Measurements from ENCODE around the gene REPS2. TPM values are rescaled to one million over a fixed set of nuclear protein-coding genes. Genes with fewer than 3 reads are reported as not detected.
A peak's percentile ranks its signal among the peaks of the same experiment; 100 is the strongest.

REPS2 gene
- total RNA-seq, 2 experiments from 2014 or later: 0.41 to 4.0 TPM

DNA sequence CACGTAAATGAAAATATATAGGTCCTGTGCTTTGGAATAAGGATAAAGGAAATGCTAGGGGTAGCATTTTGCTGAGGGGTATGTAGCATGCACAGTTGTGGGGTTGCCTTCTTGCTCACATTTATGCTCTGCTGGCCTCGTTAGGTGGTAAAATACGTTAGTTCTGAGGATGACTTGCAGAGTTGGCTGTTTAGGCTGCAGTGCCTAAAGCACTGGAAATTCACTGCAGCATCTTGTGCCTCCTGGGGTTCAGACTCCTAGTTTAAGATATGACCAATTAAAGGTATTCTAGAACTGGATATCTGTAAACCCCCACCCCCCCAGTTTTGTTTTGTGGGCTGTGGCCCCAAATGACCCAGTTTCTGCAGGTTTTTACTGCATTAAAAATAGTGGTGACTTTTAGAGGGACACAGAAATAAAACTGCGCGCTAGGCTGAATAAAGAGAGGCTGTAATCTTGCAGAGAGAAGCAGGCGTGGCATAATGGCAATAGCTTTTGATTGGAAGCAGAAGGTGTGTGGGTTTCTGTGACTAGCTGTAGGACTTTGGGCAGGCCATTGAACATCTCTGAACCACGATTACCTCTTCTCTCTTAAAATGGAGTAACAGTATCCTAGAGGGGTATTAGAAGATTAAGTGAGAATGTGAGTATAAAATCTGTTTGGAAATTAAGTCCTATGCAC lies 79.3 kb downstream of the REPS2 start:
- Histone ChIP-seq H3K4me2 (ENCODE audit: low read length) (peak overlapping the region; percentile 37; the same call in 1 of the 2 replicates), H4K20me1 (ENCODE audit: insufficient read depth, low read length) (no peaks in the 10 kb centered on the region), H3K9me3 (ENCODE audit: low read length) (no peaks in the 10 kb centered on the region), H3K9me2 (ENCODE audit: insufficient read depth, low read length) (no peaks in the 10 kb centered on the region), H3K27ac (ENCODE audit: low read depth, low read length, poor library complexity, severe bottlenecking) (no peak overlapping the region), H2AFZ (ENCODE audit: low read length) (no peak overlapping the region), H3K4me1 (ENCODE audit: insufficient read depth, low read length, poor library complexity, severe bottlenecking) (peaks cover 9% of the 10 kb centered on the region), H3K4me3 (ENCODE audit: low read depth, low read length, poor library complexity, severe bottlenecking) (no peak overlapping the region), H3K79me2 (ENCODE audit: insufficient read depth, low read depth, low read length) (no peaks in the 10 kb centered on the region), H3K36me3 (ENCODE audit: insufficient read depth, low read length) (no peaks in the 10 kb centered on the region)
- no peak for TF ChIP-seq EZH2phosphoT487 (IDR thresholded peaks at IDR 0.05; ENCODE audit: borderline replicate concordance, low read depth, low read length)
- TF ChIP-seq, protein P1, sequence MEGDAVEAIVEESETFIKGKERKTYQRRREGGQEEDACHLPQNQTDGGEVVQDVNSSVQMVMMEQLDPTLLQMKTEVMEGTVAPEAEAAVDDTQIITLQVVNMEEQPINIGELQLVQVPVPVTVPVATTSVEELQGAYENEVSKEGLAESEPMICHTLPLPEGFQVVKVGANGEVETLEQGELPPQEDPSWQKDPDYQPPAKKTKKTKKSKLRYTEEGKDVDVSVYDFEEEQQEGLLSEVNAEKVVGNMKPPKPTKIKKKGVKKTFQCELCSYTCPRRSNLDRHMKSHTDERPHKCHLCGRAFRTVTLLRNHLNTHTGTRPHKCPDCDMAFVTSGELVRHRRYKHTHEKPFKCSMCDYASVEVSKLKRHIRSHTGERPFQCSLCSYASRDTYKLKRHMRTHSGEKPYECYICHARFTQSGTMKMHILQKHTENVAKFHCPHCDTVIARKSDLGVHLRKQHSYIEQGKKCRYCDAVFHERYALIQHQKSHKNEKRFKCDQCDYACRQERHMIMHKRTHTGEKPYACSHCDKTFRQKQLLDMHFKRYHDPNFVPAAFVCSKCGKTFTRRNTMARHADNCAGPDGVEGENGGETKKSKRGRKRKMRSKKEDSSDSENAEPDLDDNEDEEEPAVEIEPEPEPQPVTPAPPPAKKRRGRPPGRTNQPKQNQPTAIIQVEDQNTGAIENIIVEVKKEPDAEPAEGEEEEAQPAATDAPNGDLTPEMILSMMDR (conservative IDR thresholded peaks at IDR 0.05; ENCODE audit: low read length): no peak
- ChIA-PET CTCF (ENCODE audit: unreplicated experiment) (no interaction called here), POLR2A (interaction anchor here (0.7 to 2.1 kb wide), 6 partner anchors 9 to 143 kb away, joined by 3 to 11 read pairs (median 4); no protein-coding TSS in a partner anchor)
- intact Hi-C loops (cut with micrococcal nuclease; ENCODE audit: unreplicated experiment): no loop called here
- BruUV-seq (replicated peaks): no TSS peak
- DNase-seq (ENCODE audit: low spot score): no peak

DNA sequence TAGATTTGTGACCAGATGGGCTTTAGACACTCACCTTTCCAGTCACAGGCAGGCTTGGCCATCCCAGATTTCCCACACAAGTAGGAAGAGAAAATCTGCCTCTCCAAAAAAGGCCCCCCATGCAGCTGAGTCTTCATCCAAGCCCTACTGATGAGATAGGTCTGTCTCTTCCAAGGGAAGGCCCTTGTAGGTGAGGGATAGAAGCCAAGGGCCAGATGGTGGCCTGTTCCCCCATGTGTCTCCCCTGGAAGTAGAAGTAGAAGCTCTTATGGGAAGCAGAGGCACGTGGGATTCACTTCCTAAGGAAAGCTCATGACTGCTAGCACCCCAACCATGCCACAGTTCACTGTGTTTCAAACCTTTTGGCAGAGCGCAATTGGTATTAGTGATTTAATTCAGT lies 81.5 kb downstream of the REPS2 start:
- ChIA-PET POLR2A (interaction anchor here (0.6 to 1.2 kb wide), 4 partner anchors 9 to 1125 kb away, joined by 3 to 7 read pairs (median 4); no protein-coding TSS in a partner anchor), CTCF (ENCODE audit: unreplicated experiment) (no interaction called here)
- DNase-seq (ENCODE audit: low spot score): no peak
- H3K9me3 ChIP-seq (ENCODE audit: low read length): no peaks in the 10 kb centered on the region
- H2AFZ ChIP-seq (ENCODE audit: low read length): no peak overlapping the region
- H3K4me1 ChIP-seq (ENCODE audit: insufficient read depth, low read length, poor library complexity, severe bottlenecking): peaks cover 9% of the 10 kb centered on the region
- no peak overlapping the region for H3K4me3 ChIP-seq (ENCODE audit: low read depth, low read length, poor library complexity, severe bottlenecking)
- H3K9me2 ChIP-seq (ENCODE audit: insufficient read depth, low read length): no peaks in the 10 kb centered on the region
- no TSS peak for BruUV-seq (replicated peaks)
- H3K27ac ChIP-seq (ENCODE audit: low read depth, low read length, poor library complexity, severe bottlenecking): no peak overlapping the region
- TF ChIP-seq, protein P1 (conservative IDR thresholded peaks at IDR 0.05; ENCODE audit: low read length): no peak
- no peak for TF ChIP-seq EZH2phosphoT487 (IDR thresholded peaks at IDR 0.05; ENCODE audit: borderline replicate concordance, low read depth, low read length)
- H4K20me1 ChIP-seq (ENCODE audit: insufficient read depth, low read length): no peaks in the 10 kb centered on the region
- no peaks in the 10 kb centered on the region for H3K36me3 ChIP-seq (ENCODE audit: insufficient read depth, low read length)
- H3K79me2 ChIP-seq (ENCODE audit: insufficient read depth, low read depth, low read length): no peaks in the 10 kb centered on the region
- intact Hi-C loops (cut with micrococcal nuclease; ENCODE audit: unreplicated experiment): no loop called here
- H3K4me2 ChIP-seq (ENCODE audit: low read length): no peak overlapping the region

DNA sequence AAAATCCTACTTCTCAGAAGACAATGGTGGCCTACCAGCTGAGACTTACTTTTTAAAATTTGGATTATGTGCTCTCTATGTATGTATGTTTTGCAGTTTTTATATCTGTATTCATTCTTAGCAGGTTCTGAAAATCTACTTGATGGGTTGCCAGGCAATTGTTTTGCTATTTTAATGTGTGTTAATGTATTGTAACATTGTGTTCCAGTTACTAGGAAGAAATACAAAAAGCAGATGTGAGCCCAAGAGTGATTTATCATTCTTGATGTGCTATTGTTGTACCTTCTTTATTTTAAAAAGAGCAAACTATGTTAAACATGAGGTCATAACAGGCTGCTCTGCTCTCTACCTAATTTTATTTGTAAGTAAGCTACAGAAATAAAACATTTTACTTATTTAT lies 81.9 kb downstream of the REPS2 start:
- H4K20me1 ChIP-seq (ENCODE audit: insufficient read depth, low read length): no peaks in the 10 kb centered on the region
- no peaks in the 10 kb centered on the region for H3K36me3 ChIP-seq (ENCODE audit: insufficient read depth, low read length)
- H3K9me2 ChIP-seq (ENCODE audit: insufficient read depth, low read length): no peaks in the 10 kb centered on the region
- no peak overlapping the region for H3K4me3 ChIP-seq (ENCODE audit: low read depth, low read length, poor library complexity, severe bottlenecking)
- intact Hi-C loops (cut with micrococcal nuclease; ENCODE audit: unreplicated experiment): no loop called here
- ChIA-PET POLR2A (interaction anchor here (0.6 to 1.2 kb wide), 3 partner anchors 8 to 256 kb away, joined by 4 to 7 read pairs (median 4); no protein-coding TSS in a partner anchor), CTCF (ENCODE audit: unreplicated experiment) (no interaction called here)
- TF ChIP-seq EZH2phosphoT487 (IDR thresholded peaks at IDR 0.05; ENCODE audit: borderline replicate concordance, low read depth, low read length): no peak
- TF ChIP-seq, protein P1 (conservative IDR thresholded peaks at IDR 0.05; ENCODE audit: low read length): no peak
- no peak overlapping the region for H3K27ac ChIP-seq (ENCODE audit: low read depth, low read length, poor library complexity, severe bottlenecking)
- H3K79me2 ChIP-seq (ENCODE audit: insufficient read depth, low read depth, low read length): no peaks in the 10 kb centered on the region
- H3K4me1 ChIP-seq (ENCODE audit: insufficient read depth, low read length, poor library complexity, severe bottlenecking): peaks cover 9% of the 10 kb centered on the region
- no peak for DNase-seq (ENCODE audit: low spot score)
- no peak overlapping the region for H3K4me2 ChIP-seq (ENCODE audit: low read length)
- no peaks in the 10 kb centered on the region for H3K9me3 ChIP-seq (ENCODE audit: low read length)
- BruUV-seq (replicated peaks): no TSS peak
- no peak overlapping the region for H2AFZ ChIP-seq (ENCODE audit: low read length)
